ENCODE data around the gene SORCS3.

SORCS3 gene

DNA sequence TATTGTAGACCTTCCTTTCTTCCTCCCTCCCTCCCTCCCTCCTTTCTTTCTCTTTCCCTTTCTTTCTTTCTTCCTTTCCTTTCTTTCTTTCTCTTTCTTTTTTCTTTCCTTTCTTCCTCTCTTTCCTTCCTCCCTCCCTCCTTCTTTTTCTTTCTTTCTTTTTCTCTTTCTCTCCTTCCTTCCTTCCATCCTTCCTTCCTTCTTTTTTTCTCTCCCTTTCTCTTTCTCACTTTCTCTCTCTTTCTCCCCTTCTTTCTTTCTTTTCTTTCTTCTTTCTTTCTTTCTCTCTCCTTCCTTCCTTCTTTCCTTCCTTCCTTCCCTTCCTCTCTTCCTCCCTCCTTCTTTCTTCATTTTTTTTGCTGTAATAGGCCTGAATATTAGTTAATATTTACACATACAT lies 638.0 kb downstream of the SORCS3 start:
- H3K4me3 Mint-ChIP-seq = no peak overlapping the region
- no peak for ATAC-seq (replicated peaks; ENCODE audit: extremely low read depth, poor library complexity, severe bottlenecking)
- DNase-seq (ENCODE audit: low spot score in 2 of 2) = no peak
- H3K9me3 Mint-ChIP-seq = peaks cover 34% of the 10 kb centered on the region
- no peaks in the 10 kb centered on the region for H3K27me3 Mint-ChIP-seq
- no peaks in the 10 kb centered on the region for H3K4me1 Mint-ChIP-seq
- no peak overlapping the region for H3K27ac Mint-ChIP-seq (ENCODE audit: low read depth)
- no peaks in the 10 kb centered on the region for H3K36me3 Mint-ChIP-seq (ENCODE audit: insufficient read depth)

DNA sequence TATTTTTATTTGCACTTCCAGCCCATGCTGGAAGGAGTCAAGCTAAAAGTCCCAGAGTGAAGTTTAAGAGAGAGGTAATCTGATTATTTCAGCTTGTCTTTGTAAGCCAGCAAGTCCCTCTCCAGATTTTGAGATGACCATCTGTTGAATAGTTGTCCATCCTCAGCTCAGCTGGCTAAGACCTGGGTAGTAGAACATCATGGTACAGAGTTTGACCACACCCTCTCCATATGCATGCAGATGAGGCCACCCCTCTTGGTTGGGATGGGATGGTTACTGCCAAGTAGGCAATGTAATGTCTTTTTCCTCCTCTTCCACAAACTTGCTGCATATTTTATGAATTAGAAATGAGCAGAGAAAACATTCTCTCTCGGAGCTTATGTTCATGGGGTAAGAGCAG lies 639.8 kb downstream of the SORCS3 start:
- Mint-ChIP-seq H3K27me3 (no peaks in the 10 kb centered on the region), H3K4me1 (no peaks in the 10 kb centered on the region)
- no peak for ATAC-seq (replicated peaks; ENCODE audit: extremely low read depth, poor library complexity, severe bottlenecking)

DNA sequence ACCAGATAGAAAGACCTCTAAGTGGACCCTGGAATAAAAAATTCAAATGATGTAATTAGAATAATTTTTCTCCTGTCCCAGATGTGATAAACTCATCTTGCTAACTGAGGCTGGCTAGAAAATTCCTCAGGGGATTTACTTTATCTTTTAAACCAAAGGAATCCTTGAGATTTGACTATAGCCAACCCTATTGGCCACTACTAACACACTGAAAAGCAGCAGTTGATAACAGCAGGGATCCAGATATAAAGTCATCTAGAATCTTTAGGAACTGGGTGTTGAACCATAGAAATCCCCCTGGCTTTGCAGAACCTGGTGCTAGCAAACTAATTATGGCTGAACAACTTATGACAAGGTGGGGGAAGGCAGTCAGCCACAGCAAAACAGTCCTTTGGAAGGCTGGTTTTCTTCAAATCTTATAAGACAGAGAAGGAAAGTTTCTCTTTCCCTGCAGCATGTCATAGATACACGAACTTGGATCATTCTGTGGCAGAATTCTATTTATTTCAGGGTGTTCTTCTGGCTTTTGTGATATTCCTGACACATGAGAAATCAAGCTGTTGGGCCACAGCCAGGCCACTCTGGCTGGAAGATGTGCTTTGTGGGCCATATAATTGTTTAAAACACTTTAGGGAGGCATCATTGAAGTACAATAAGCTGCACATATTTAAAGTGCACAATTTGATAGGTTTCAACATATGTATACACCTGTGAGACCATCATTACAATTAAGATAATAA lies 643.6 kb downstream of the SORCS3 start:
- no peak overlapping the region for H3K27ac Mint-ChIP-seq (ENCODE audit: low read depth)
- H3K4me3 Mint-ChIP-seq = no peak overlapping the region
- peaks cover 18% of the 10 kb centered on the region for H3K9me3 Mint-ChIP-seq
- no peak for ATAC-seq (replicated peaks; ENCODE audit: extremely low read depth, poor library complexity, severe bottlenecking)
- H3K27me3 Mint-ChIP-seq = no peaks in the 10 kb centered on the region
- DNase-seq (ENCODE audit: low spot score in 2 of 2) = no peak
- no peaks in the 10 kb centered on the region for H3K36me3 Mint-ChIP-seq (ENCODE audit: insufficient read depth)
- H3K4me1 Mint-ChIP-seq = no peaks in the 10 kb centered on the region

More for the DNA sequence above, 639.8 kb downstream of the SORCS3 start:
- Mint-ChIP-seq H3K4me3 (no peak overlapping the region), H3K27ac (ENCODE audit: low read depth) (no peak overlapping the region), H3K36me3 (ENCODE audit: insufficient read depth) (no peaks in the 10 kb centered on the region), H3K9me3 (peaks cover 25% of the 10 kb centered on the region)
- no peak for DNase-seq (ENCODE audit: low spot score in 2 of 2)

DNA sequence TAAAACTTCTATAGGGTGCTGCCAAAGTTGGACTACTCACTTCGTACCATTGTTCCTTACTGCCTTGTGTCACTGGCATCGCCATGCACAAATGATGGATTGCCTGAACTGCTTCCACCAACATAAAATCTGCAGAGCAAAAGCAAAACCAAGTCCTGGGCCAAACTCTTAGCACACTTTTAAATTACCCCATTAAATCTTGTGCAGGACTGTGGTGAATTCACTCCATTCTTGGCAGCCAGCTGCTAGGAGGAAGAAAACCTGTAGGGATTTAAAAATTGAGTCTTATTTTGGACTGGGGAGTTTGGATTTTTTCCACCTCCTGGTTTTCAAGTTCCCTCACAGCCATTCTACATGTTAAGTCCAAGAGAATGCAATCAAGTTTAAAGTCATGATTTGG lies 646.9 kb downstream of the SORCS3 start:
- Mint-ChIP-seq H3K27ac (ENCODE audit: low read depth) (no peak overlapping the region), H3K4me3 (no peak overlapping the region), H3K36me3 (ENCODE audit: insufficient read depth) (no peaks in the 10 kb centered on the region), H3K9me3 (peaks cover 5% of the 10 kb centered on the region), H3K27me3 (no peaks in the 10 kb centered on the region), H3K4me1 (no peaks in the 10 kb centered on the region)
- ATAC-seq (replicated peaks; ENCODE audit: extremely low read depth, poor library complexity, severe bottlenecking) (no peak), DNase-seq (ENCODE audit: low spot score in 2 of 2) (no peak)

DNA sequence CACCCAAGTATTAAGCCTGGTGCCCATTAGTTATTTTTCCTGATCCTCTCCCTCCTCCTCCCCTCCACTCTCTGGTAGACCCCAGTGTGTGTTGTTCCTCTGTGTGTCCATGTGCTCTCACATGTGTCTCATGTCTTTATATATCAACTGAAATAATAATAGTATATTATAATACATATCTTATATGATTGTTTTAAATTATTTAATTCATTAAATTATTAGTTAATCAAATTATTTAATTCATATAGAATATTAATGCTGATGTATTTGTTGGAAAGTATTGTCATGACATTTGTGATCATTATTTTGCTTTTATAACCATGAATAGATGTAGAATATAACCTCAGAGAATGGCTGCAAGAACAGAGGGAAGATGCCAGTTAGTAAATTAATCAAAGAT lies 647.5 kb downstream of the SORCS3 start:
- Mint-ChIP-seq H3K4me3 (no peak overlapping the region), H3K9me3 (peaks cover 5% of the 10 kb centered on the region), H3K27ac (ENCODE audit: low read depth) (no peak overlapping the region), H3K36me3 (ENCODE audit: insufficient read depth) (no peaks in the 10 kb centered on the region), H3K4me1 (no peaks in the 10 kb centered on the region), H3K27me3 (no peaks in the 10 kb centered on the region)
- no peak for DNase-seq (ENCODE audit: low spot score in 2 of 2)
- no peak for ATAC-seq (replicated peaks; ENCODE audit: extremely low read depth, poor library complexity, severe bottlenecking)

DNA sequence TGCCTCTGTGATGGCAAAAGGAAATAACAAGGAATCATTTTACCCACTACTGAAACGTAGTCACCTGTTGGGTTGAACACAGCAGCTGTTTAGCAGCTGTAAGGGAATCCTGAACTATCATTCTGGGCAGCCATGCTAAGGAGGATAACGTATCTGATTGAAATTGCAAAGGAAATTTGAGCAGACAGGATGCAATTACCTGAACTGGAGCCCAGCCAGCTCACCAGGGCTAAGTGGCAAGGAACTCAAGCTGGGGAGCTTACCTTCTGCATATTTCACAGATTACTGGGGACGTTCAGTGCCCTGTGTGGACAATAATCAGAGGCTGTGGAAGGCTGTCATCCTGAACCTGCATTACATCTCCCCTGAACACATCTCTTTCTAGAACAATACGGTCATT lies 650.5 kb downstream of the SORCS3 start:
- Mint-ChIP-seq H3K9me3 (peaks cover 12% of the 10 kb centered on the region), H3K36me3 (ENCODE audit: insufficient read depth) (no peaks in the 10 kb centered on the region), H3K4me1 (no peaks in the 10 kb centered on the region), H3K27ac (ENCODE audit: low read depth) (no peak overlapping the region), H3K27me3 (no peaks in the 10 kb centered on the region), H3K4me3 (no peak overlapping the region)
- DNase-seq (ENCODE audit: low spot score in 2 of 2) (no peak), ATAC-seq (replicated peaks; ENCODE audit: extremely low read depth, poor library complexity, severe bottlenecking) (no peak)

DNA sequence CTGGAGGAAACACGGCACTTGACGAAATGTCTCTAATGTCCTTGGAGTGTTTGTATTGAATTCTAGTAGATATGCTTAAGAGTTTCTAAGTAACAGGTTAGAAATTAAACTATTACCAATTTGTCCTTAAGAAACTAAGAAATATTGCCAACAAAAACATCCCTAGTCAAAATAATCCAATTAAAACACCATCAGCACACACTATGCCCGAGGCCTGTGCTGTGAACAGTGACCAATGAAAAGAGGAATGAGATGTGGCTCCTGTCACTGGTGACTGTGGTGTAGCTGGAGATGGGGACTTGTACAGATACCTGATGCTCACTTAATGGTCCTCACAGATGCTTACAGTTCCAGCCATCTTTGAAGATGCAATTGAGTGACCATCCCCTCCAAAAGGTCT lies 651.1 kb downstream of the SORCS3 start:
- DNase-seq (ENCODE audit: low spot score in 2 of 2) = no peak
- Mint-ChIP-seq H3K36me3 (ENCODE audit: insufficient read depth) (no peaks in the 10 kb centered on the region), H3K4me3 (no peak overlapping the region), H3K4me1 (no peaks in the 10 kb centered on the region), H3K27ac (ENCODE audit: low read depth) (no peak overlapping the region), H3K9me3 (peaks cover 12% of the 10 kb centered on the region), H3K27me3 (no peaks in the 10 kb centered on the region)
- no peak for ATAC-seq (replicated peaks; ENCODE audit: extremely low read depth, poor library complexity, severe bottlenecking)
